ENCODE results near the gene SLC45A3. TPM values are rescaled to one million over a fixed set of nuclear protein-coding genes. Genes with fewer than 3 reads are reported as not detected.
"Not testable (repeated sequence)": the region's sequence is repeated elsewhere in the genome, so short reads cannot be mapped to it uniquely, and the experiment has no call there.

The SLC45A3 gene
- total RNA-seq, 2 experiments from 2014 or later, result 0.11 TPM; not detected in 1

DNA sequence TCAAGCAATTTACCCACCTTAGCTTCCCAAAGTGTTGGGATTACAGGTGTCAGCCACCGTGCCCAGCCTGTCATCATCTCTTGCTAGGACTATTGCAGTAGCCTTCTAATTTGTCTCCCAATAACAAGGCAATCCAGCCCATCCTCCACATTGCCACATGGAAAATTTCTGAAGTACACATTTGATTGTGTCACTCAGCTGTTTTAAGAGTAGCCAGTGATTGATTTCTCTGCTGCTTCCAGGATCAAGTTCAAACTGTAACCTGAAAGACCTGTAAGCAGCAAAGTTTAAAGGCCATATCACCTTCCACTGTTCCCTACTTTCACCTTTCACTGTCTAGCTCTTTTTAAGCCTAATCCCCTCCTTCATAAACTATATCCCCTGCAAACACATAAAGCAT, 40.7 kb downstream of the SLC45A3 start:
- no peaks in the 10 kb centered on the region for H3K36me3 ChIP-seq (ENCODE audit: insufficient read depth, low read length)
- Mint-ChIP-seq H3K27me3 (peaks cover 20% of the 10 kb centered on the region), H3K36me3 (ENCODE audit: low read depth) (no peaks in the 10 kb centered on the region), H3K4me1 (ENCODE audit: low read depth) (no peaks in the 10 kb centered on the region), H3K27ac (no peak overlapping the region), H3K9me3 (no peaks in the 10 kb centered on the region), H3K4me3 (no peak overlapping the region)
- H3K27me3 ChIP-seq (ENCODE audit: control insufficient read depth in 1 of 2, insufficient read depth in 2 of 2, low read length in 2 of 2), result no peaks in the 10 kb centered on the region
- intact Hi-C loops (cut with DNase I, micrococcal nuclease), result loop anchor here (10.0 kb wide), 4 partner anchors 135 to 425 kb away; partner anchors contain the start of genes DSTYK (in 1 of the 2) and RAB29 (in 1 of the 2)
- no peaks in the 10 kb centered on the region for H3K4me1 ChIP-seq (ENCODE audit: insufficient read depth, low read length)
- H3K4me3 ChIP-seq (ENCODE audit: low read length), result no peak overlapping the region
- ChIA-PET CTCF (interaction anchor here (0.6 kb wide), 1 partner anchor 18 kb away, joined by 3 read pairs; no protein-coding TSS in a partner anchor), POLR2A (no interaction called here)
- H3K9me3 ChIP-seq (ENCODE audit: control insufficient read depth in 1 of 2, insufficient read depth in 1 of 2, low read length in 2 of 2), result no peaks in the 10 kb centered on the region
- TF ChIP-seq CTCF (IDR thresholded peaks at IDR 0.05), result no peak
- DNase-seq (no peak), ATAC-seq (ENCODE audit: poor library complexity) (no peak)
- no peak overlapping the region for H3K27ac ChIP-seq (ENCODE audit: low read depth in 1 of 2, low read length in 2 of 2)

DNA sequence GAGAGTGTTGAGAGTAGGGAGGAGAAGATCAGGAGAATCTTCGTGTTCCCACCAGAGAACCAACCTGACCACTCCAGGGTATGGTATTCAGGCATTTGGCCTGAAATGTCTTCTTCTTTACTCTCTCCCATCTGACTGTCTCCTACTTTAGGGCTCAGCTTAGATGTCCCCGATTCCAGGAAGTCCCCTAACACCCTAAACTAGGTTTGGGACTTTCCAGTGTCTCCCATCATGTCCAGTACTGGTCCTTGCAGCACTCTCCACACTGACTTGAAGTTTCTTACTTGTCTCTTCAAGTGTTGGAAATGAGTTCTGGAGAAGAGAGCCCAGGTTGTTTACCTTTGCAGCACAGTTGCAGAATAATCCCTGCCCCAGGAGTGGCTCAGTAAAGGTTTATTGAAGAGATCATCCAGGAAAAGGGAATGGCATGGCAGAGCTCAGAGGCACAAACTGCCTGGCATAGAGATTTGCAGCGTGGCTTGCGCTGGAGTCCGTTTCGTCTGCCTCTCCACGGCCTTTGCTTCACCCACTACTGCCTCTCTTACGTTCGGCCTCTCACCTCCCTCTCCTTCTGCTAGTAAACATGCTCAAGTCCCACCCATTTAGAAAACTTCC, 42.3 kb downstream of the SLC45A3 start:
- H3K36me3 ChIP-seq (ENCODE audit: insufficient read depth, low read length), result no peaks in the 10 kb centered on the region
- DNase-seq (no peak), ATAC-seq (ENCODE audit: poor library complexity) (no peak)
- CTCF ChIA-PET, result interaction anchor here (1.3 kb wide), 2 partner anchors 44 to 47 kb away, joined by 3 read pairs; no protein-coding TSS in a partner anchor
- intact Hi-C loops (cut with DNase I, micrococcal nuclease), result loop anchor here (10.0 kb wide), 4 partner anchors 137 to 423 kb away; partner anchors contain the start of genes DSTYK (in 1 of the 2) and RAB29 (in 1 of the 2)
- H3K9me3 ChIP-seq (ENCODE audit: control insufficient read depth in 1 of 2, insufficient read depth in 1 of 2, low read length in 2 of 2), result no peaks in the 10 kb centered on the region
- Mint-ChIP-seq H3K27ac (no peak overlapping the region), H3K4me1 (ENCODE audit: low read depth) (peaks cover under 1% of the 10 kb centered on the region), H3K9me3 (no peaks in the 10 kb centered on the region), H3K27me3 (peaks cover 16% of the 10 kb centered on the region), H3K4me3 (no peak overlapping the region), H3K36me3 (ENCODE audit: low read depth) (no peaks in the 10 kb centered on the region)
- no peak overlapping the region for H3K27ac ChIP-seq (ENCODE audit: low read depth in 1 of 2, low read length in 2 of 2)
- POLR2A ChIA-PET, result no interaction called here
- no peak overlapping the region for H3K4me3 ChIP-seq (ENCODE audit: low read length)
- TF ChIP-seq CTCF (IDR thresholded peaks at IDR 0.05), result no peak
- H3K4me1 ChIP-seq (ENCODE audit: insufficient read depth, low read length), result no peaks in the 10 kb centered on the region
- no peaks in the 10 kb centered on the region for H3K27me3 ChIP-seq (ENCODE audit: control insufficient read depth in 1 of 2, insufficient read depth in 2 of 2, low read length in 2 of 2)

DNA sequence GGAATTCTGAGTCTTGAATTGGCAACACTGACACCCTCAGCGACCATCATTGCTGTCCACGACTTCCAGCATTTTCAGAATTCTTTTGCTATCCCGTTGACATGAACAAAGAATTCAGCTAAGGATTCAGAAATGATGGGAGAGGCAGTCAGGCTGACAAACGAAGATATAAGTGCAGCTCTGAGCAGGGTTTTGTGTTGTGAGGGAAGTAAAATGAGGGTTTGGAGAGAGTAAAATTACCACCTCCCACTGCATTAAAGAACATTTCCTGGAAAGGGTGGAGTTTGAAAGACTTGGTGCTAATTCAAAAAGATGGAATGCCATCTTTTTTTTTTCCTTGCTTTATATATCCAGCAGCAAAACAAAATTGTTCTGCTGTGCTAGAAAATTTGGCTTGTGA, 43.6 kb downstream of the SLC45A3 start:
- ChIA-PET POLR2A (no interaction called here), CTCF (interaction anchor here (1.2 to 2.9 kb wide), 3 partner anchors 13 to 43 kb away, joined by 3 to 13 read pairs (median 3); no protein-coding TSS in a partner anchor)
- DNase-seq (no peak), ATAC-seq (ENCODE audit: poor library complexity) (no peak)
- Mint-ChIP-seq H3K27ac (no peak overlapping the region), H3K9me3 (no peaks in the 10 kb centered on the region), H3K4me3 (no peak overlapping the region), H3K36me3 (ENCODE audit: low read depth) (no peaks in the 10 kb centered on the region), H3K27me3 (peaks cover 16% of the 10 kb centered on the region), H3K4me1 (ENCODE audit: low read depth) (peaks cover 10% of the 10 kb centered on the region)
- TF ChIP-seq CTCF (IDR thresholded peaks at IDR 0.05), result no peak
- intact Hi-C loops (cut with DNase I, micrococcal nuclease), result loop anchor here (10.0 kb wide), 4 partner anchors 138 to 422 kb away; partner anchors contain the start of genes DSTYK (in 1 of the 2) and RAB29 (in 1 of the 2)
- no peaks in the 10 kb centered on the region for H3K27me3 ChIP-seq (ENCODE audit: control insufficient read depth in 1 of 2, insufficient read depth in 2 of 2, low read length in 2 of 2)
- no peak overlapping the region for H3K27ac ChIP-seq (ENCODE audit: low read depth in 1 of 2, low read length in 2 of 2)
- H3K9me3 ChIP-seq (ENCODE audit: control insufficient read depth in 1 of 2, insufficient read depth in 1 of 2, low read length in 2 of 2), result no peaks in the 10 kb centered on the region
- peaks cover 6% of the 10 kb centered on the region for H3K4me1 ChIP-seq (ENCODE audit: insufficient read depth, low read length)
- H3K36me3 ChIP-seq (ENCODE audit: insufficient read depth, low read length), result no peaks in the 10 kb centered on the region
- H3K4me3 ChIP-seq (ENCODE audit: low read length), result no peak overlapping the region

GRCh38 chr1:205636138-205636530, 44.2 kb downstream of the SLC45A3 start:
- not testable (repeated sequence) for H3K4me3 Mint-ChIP-seq; H3K4me3 ChIP-seq (ENCODE audit: low read length); H3K36me3 ChIP-seq (ENCODE audit: insufficient read depth, low read length); H3K27ac Mint-ChIP-seq; DNase-seq; H3K4me1 ChIP-seq (ENCODE audit: insufficient read depth, low read length); H3K9me3 ChIP-seq (ENCODE audit: control insufficient read depth in 1 of 2, insufficient read depth in 1 of 2, low read length in 2 of 2); H3K27ac ChIP-seq (ENCODE audit: low read depth in 1 of 2, low read length in 2 of 2); H3K27me3 ChIP-seq (ENCODE audit: control insufficient read depth in 1 of 2, insufficient read depth in 2 of 2, low read length in 2 of 2); ATAC-seq (ENCODE audit: poor library complexity); H3K9me3 Mint-ChIP-seq; H3K36me3 Mint-ChIP-seq (ENCODE audit: low read depth)
- intact Hi-C loops (cut with DNase I, micrococcal nuclease), result loop anchor here (10.0 kb wide), 4 partner anchors 139 to 421 kb away; partner anchors contain the start of genes DSTYK (in 1 of the 2) and RAB29 (in 1 of the 2)
- H3K4me1 Mint-ChIP-seq (ENCODE audit: low read depth), result peaks cover 11% of the 10 kb centered on the region
- ChIA-PET POLR2A (interaction anchor here (1.8 kb wide), 1 partner anchor 44 kb away, joined by 8 read pairs; no protein-coding TSS in a partner anchor), CTCF (interaction anchor here (1.2 to 2.9 kb wide), 3 partner anchors 13 to 45 kb away, joined by 3 to 13 read pairs (median 11); no protein-coding TSS in a partner anchor)
- H3K27me3 Mint-ChIP-seq, result peaks cover 12% of the 10 kb centered on the region

Data from CD4-positive, alpha-beta T cell (primary cell).